ENCODE data around the gene ZNF598. TPM values are rescaled to one million over a fixed set of nuclear protein-coding genes. Genes with fewer than 3 reads are reported as not detected.
A peak's percentile ranks its signal among the peaks of the same experiment; 100 is the strongest.

The ZNF598 gene
- total and polyA plus RNA-seq, 10 of the 15 experiments (the other 5 are each of a cell fraction or from before 2014, with no cell fraction given): 0.08 to 74.0 (median 14.4) TPM

DNA sequence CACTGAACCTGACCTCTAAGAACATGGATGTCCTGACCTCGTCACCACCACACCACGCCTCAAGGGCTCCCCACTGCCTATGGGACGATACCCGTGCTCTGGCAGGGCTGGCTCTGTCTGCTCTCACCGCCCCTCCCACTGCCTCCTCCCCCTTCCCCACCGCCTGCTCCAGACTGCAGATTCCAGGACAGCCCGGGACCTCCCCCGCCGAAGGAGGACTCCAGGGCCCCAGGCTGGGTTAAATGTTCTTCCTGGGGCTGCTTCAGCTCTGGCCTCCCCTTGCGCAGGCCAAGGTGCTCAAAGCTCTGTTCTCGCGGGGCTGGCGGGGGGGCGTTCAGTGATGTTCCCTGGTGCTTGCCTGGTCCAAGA, 13.1 kb upstream of the ZNF598 start:
- H3K4me2 ChIP-seq (ENCODE audit: control insufficient read depth, insufficient read depth): peak overlapping the region; percentile 93
- H4K20me1 ChIP-seq (ENCODE audit: control insufficient read depth, insufficient read depth): peaks cover 2% of the 10 kb centered on the region; the same call in 1 of the 2 replicates
- peak; percentile 92; the same call in 1 of the 2 replicates for TF ChIP-seq ZBTB33 (IDR thresholded peaks at IDR 0.05)
- no peak for TF ChIP-seq HSF1 (IDR thresholded peaks at IDR 0.05; ENCODE audit: low read depth, low read length)
- H3K4me3 ChIP-seq: peak overlapping the region; percentile 19; the same call in 1 of the 2 replicates
- no peaks in the 10 kb centered on the region for H3K79me2 ChIP-seq (ENCODE audit: control insufficient read depth, insufficient read depth, low read length)
- CTCF ChIA-PET: interaction anchor here (0.6 to 4.4 kb wide), 16 partner anchors 9 to 696 kb away, joined by 3 to 79 read pairs (median 6); partner anchors contain the start of genes ECI1, NTHL1, PKD1 and RAB26
- peak overlapping the region; percentile 90 for H2AFZ ChIP-seq (ENCODE audit: control insufficient read depth, low read depth, low read length)
- in situ Hi-C loops (cut with MboI): loop anchor here (5.0 kb wide), 1 partner anchor 120 kb away; no protein-coding TSS in a partner anchor
- peaks cover 7% of the 10 kb centered on the region for H3K4me1 ChIP-seq (ENCODE audit: control insufficient read depth, insufficient read depth, low read length)
- FAIRE-seq: no peak
- DNase-seq (ENCODE audit: low read depth, low spot score): no peak
- 0 out of 2 replicates have a peak overlapping the region, but pooled peaks have one; percentile 43 for H3K9ac ChIP-seq (ENCODE audit: control insufficient read depth, insufficient read depth, low read length)
- SMC1A ChIA-PET (ENCODE audit: uncharacterized antibody, unreplicated experiment): interaction anchor here (0.9 to 1.6 kb wide), 4 partner anchors 99 to 228 kb away, joined by 3 to 10 read pairs (median 4); partner anchors contain the start of gene ECI1
- peak; percentile 48 for ATAC-seq
- POLR2A ChIA-PET: interaction anchor here (0.6 kb wide), 1 partner anchor 28 kb away, joined by 7 read pairs; no protein-coding TSS in a partner anchor
- H3K27ac ChIP-seq (ENCODE audit: control insufficient read depth, insufficient read depth): no peak overlapping the region
- H3K36me3 ChIP-seq (ENCODE audit: control insufficient read depth in 2 of 2, insufficient read depth in 2 of 2, low read length in 1 of 2): no peaks in the 10 kb centered on the region
- RAD21 ChIA-PET (ENCODE audit: unreplicated experiment): interaction anchor here (1.2 to 2.2 kb wide), 5 partner anchors 22 to 132 kb away, joined by 3 to 21 read pairs (median 5); partner anchors contain the start of genes NTHL1, TRAF7 and TSC2
- WGBS (ENCODE audit: insufficient coverage, insufficient replicate concordance, low lambda C conversion rate, missing lambda C conversion rate): under 1% methylated on average over 13 of the region's 14 CpGs
- intact Hi-C loops (cut with micrococcal nuclease; ENCODE audit: unreplicated experiment): loop anchor here (1.0 kb wide), 1 partner anchor 118 kb away; no protein-coding TSS in a partner anchor
- H3K9me3 ChIP-seq (replicated peaks; ENCODE audit: control insufficient read depth, insufficient read depth, low read length): no peaks in the 10 kb centered on the region
- no TSS peak for BruUV-seq (replicated peaks)
- peaks cover 11% of the 10 kb centered on the region in 2 experiments; a peak in 3 of 4 replicates for H3K27me3 ChIP-seq (replicated peaks in 1 of 2; ENCODE audit: control insufficient read depth in 2 of 2, insufficient read depth in 2 of 2, low read length in 1 of 2)
